ENCODE results near the gene GABRG3. TPM values are rescaled to one million over a fixed set of nuclear protein-coding genes. Genes with fewer than 3 reads are reported as not detected.

Gene GABRG3
- total RNA-seq, 1 experiment from 2014 or later: 0.15 TPM

DNA sequence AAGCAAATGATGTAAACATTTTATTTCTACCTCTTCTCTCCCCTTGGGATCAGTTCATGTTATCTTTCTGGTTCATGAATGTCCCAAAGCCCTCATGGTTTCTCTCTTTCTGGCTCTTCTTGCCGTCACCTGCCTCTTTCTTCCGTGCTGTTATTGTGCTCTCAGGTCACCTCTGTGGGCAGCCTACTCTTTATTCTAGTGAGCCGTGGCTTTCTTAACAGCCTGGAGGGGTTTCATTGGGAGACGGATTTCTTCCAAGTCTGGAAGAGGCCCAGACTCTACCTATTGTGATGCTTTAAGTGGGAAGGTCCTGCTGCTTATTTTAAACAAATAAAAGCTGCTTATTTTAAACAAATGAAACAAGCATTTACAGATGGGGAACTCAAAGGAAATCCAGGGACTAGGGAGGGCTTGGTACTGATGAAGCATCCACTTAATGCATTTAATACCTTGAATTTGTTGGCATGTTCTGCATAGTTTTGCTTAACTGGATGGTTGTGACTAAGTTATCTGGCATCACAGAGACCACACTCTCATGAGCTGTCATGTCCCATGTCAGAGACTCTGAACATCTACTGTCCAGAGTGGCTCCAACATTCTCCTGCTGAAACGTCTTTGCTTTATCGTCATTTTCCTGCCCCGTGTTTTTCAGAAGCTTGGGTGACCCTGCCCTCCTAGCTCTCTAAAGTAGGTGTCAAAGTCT, 443.3 kb downstream of the GABRG3 start:
- Histone ChIP-seq H4K20me1 (ENCODE audit: control insufficient read depth, insufficient read depth, insufficient read length) (no peaks in the 10 kb centered on the region), H2BK12ac (ENCODE audit: insufficient read length, low read depth, low read length) (no peak overlapping the region), H4K91ac (ENCODE audit: insufficient read length, low read depth, low read length) (no peak overlapping the region), H2BK15ac (ENCODE audit: low read depth, low read length) (no peak overlapping the region), H3K79me2 (ENCODE audit: insufficient read depth, low read length) (no peaks in the 10 kb centered on the region), H3K9ac (ENCODE audit: extremely low read depth, insufficient read length, low read length) (no peak overlapping the region), H3K56ac (ENCODE audit: insufficient read length, low read depth, low read length) (no peak overlapping the region), H3K27ac (ENCODE audit: insufficient read length, low read depth, low read length) (no peak overlapping the region), H3K79me1 (ENCODE audit: insufficient read depth, low read depth, low read length, poor library complexity, severe bottlenecking) (no peaks in the 10 kb centered on the region), H2BK120ac (ENCODE audit: low read depth, low read length, poor library complexity, severe bottlenecking) (no peak overlapping the region), H3K23ac (ENCODE audit: insufficient read length, low read depth, low read length) (no peak overlapping the region), H2BK20ac (ENCODE audit: low read depth, low read length, poor library complexity, severe bottlenecking) (no peak overlapping the region), H3T11ph (ENCODE audit: low read length) (no peak overlapping the region), H3K23me2 (ENCODE audit: insufficient read length, low read depth, low read length, poor library complexity, severe bottlenecking) (no peaks in the 10 kb centered on the region), H2AK5ac (ENCODE audit: insufficient read length, low read length) (no peak overlapping the region), H4K8ac (replicated peaks; ENCODE audit: insufficient read length, low read depth, low read length) (no peak overlapping the region), H2AFZ (ENCODE audit: low read length) (no peak overlapping the region), H3K4ac (ENCODE audit: low read depth, low read length) (no peak overlapping the region), H4K5ac (ENCODE audit: insufficient read length, low read depth, low read length) (no peak overlapping the region), H3K4me1 (ENCODE audit: insufficient read depth, low read length) (peaks cover 2% of the 10 kb centered on the region; the same call in 1 of the 2 replicates), H2BK5ac (ENCODE audit: insufficient read length, low read length) (no peak overlapping the region), H3K27me3 (ENCODE audit: insufficient read depth, low read length) (no peaks in the 10 kb centered on the region), H3K9me3 (ENCODE audit: control insufficient read depth, low read depth, low read length) (no peaks in the 10 kb centered on the region), H3K18ac (ENCODE audit: insufficient read length, low read depth, low read length) (no peak overlapping the region), H3K14ac (ENCODE audit: insufficient read depth, low read length) (no peak overlapping the region), H3K4me2 (ENCODE audit: insufficient read depth, insufficient read length, low read length) (no peak overlapping the region)
- H3K9me3 Mint-ChIP-seq: no peaks in the 10 kb centered on the region; a peak in 1 of 5 replicates
- H3K27ac Mint-ChIP-seq: peak overlapping the region in 1 of 3 experiments; percentile 56; a peak in 3 of 7 replicates
- no peak for DNase-seq
- H3K27me3 Mint-ChIP-seq (ENCODE audit: low read depth): peaks cover 20% of the 10 kb centered on the region
- H3K36me3 Mint-ChIP-seq (ENCODE audit: insufficient read depth in 1 of 3, low read depth in 3 of 3): no peaks in the 10 kb centered on the region; a peak in 1 of 7 replicates
- H3K4me3 Mint-ChIP-seq: 0 out of 5 replicates have a peak overlapping the region, but pooled peaks of 1 of the 2 experiments have one; percentile 1
- H3K4me1 Mint-ChIP-seq: peaks cover 36 to 42% of the 10 kb centered on the region in 2 experiments
- TF ChIP-seq, protein P1, sequence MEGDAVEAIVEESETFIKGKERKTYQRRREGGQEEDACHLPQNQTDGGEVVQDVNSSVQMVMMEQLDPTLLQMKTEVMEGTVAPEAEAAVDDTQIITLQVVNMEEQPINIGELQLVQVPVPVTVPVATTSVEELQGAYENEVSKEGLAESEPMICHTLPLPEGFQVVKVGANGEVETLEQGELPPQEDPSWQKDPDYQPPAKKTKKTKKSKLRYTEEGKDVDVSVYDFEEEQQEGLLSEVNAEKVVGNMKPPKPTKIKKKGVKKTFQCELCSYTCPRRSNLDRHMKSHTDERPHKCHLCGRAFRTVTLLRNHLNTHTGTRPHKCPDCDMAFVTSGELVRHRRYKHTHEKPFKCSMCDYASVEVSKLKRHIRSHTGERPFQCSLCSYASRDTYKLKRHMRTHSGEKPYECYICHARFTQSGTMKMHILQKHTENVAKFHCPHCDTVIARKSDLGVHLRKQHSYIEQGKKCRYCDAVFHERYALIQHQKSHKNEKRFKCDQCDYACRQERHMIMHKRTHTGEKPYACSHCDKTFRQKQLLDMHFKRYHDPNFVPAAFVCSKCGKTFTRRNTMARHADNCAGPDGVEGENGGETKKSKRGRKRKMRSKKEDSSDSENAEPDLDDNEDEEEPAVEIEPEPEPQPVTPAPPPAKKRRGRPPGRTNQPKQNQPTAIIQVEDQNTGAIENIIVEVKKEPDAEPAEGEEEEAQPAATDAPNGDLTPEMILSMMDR (conservative IDR thresholded peaks at IDR 0.05): no peak
- no CpG with 5 or more reads among the region's 7 CpGs for WGBS (ENCODE audit: extremely low coverage, insufficient read length, low lambda C conversion rate)
